KBM-7 (cell line): ENCODE data around the gene SLC39A8.
"Not testable (repeated sequence)": the region's sequence is repeated elsewhere in the genome, so short reads cannot be mapped to it uniquely, and the experiment has no call there.

Experiments used
- DNase-seq: peaks from one replicate; pipeline ENCODE4 v3.0.0-alpha.2; 2015
- in situ Hi-C: fragments of 300-500 bp; cut with MboI; formaldehyde crosslinking; loops from 2 replicates; pipeline ENCODE4 v1.14.3; 2020; ENCODE audit warnings: low sequenced_read_pairs, low pct_unique_long_range_greater_than_20kb, mixed read lengths

The SLC39A8 gene

DNA sequence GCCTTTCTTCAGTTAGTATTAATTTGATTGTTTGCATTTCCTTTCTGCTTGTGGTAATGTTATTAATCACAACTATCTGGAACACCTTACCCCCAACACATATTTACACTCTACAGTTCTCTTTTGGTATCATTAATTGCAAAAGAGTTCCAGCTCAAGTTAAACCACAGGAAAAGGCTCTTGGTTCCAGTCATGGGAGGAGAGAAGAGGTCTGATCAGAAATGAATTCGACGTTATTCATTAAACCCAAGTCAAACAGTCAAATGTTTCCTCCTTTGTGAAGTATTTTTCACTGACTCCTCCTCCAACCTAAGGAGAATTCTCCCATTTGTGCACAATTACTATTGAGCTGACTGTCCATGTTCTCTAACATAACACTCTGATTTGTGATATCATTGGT lies 91.4 kb downstream of the SLC39A8 start:
- DNase-seq: no peak
- in situ Hi-C loops: no loop called here

- in situ Hi-C loops: no loop called here
- DNase-seq: no peak
Observed at GRCh38 chr4:102252171-102252570, 93.1 kb downstream of the SLC39A8 start.

DNA sequence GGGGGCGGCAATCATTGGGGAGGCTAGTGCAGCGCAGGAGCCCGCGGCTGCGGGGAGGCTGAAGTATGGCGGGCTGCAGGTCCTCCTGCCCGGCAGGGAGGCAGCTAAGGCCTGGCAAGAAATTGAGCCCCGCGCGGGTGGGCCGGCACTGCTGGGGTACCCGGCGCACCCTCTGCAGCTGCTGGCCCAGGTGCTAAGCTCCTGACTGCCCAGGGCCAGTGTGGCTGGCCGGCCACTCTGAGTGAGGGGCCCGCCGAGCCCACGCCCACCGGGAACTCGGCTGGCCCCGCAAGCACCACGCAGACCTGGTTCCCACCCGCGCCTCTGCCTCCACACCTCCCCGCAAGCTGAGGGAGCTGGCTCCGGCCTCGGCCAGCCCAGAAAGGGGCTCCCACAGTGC lies 94.9 kb downstream of the SLC39A8 start:
- no peak for DNase-seq

DNA sequence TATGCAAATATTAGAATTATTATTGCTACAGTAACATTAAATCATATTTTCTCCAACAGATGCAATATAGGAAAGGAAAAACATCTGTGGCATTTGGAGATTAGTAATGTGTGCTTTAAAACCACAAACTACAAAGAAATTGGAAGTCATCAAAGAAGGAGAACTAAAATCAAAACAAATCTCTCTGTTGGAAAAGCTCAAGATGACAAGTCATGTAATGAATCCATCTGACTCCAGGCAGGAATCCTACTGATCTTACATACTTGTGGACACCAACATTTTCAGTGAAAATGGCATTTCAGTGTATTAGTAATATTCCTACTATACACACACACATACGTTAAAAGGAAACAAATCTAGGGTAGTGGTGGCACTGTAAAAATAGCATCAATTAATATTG lies 98.2 kb downstream of the SLC39A8 start:
- in situ Hi-C loops: no loop called here
- DNase-seq: no peak

More for the DNA sequence above, 94.9 kb downstream of the SLC39A8 start:
- in situ Hi-C loops: no loop called here

- no peak for DNase-seq
- in situ Hi-C loops: no loop called here
Observed at GRCh38 chr4:102246416-102246815, 98.9 kb downstream of the SLC39A8 start.

DNA sequence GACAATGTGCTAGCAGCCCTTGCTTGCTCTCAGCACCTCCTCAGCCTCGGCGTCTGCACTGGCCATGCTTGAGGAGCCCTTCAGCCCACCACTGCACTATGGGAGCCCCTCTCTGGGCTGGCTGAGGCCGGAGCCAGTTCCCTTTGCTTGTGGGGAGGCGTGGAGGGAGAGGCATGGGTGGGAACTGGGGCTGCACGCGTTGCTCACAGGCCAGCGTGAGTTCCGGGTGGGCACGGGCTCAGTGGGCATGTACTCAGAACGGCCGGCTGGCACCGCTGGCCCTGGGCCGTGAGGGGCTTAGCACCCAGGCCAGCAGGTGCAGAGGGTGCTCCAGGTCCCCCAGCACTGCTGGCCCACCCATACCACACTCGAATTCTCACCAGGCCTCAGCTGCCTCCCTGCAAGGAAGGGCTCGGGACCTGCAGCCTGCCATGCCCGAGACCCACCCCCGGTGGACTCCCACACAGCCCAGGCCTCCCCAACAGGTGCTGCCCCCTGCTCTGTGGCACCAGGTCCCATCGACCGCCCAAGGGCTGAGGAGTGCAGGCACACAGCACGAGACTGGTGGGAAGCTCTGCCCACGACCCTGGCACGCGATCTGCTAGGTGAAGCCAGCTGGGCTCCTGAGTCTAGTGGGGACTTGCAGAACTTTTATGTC lies 100.3 kb downstream of the SLC39A8 start:
- no peak for DNase-seq
- in situ Hi-C loops: no loop called here

- in situ Hi-C loops, DNase-seq: not testable (repeated sequence)
Observed at GRCh38 chr4:102243296-102243695, 102.0 kb downstream of the SLC39A8 start.

GRCh38 chr4:102234243-102234838 lies 110.9 kb downstream of the SLC39A8 start:
- no peak for DNase-seq
- in situ Hi-C loops: no loop called here

- DNase-seq: no peak
- in situ Hi-C loops: no loop called here
Observed at GRCh38 chr4:102230194-102230593, 115.1 kb downstream of the SLC39A8 start.

GRCh38 chr4:102227388-102227787 lies 117.9 kb downstream of the SLC39A8 start:
- in situ Hi-C loops: no loop called here
- DNase-seq: no peak

GRCh38 chr4:102223461-102223860 lies 121.8 kb downstream of the SLC39A8 start:
- in situ Hi-C loops: no loop called here
- no peak for DNase-seq

DNA sequence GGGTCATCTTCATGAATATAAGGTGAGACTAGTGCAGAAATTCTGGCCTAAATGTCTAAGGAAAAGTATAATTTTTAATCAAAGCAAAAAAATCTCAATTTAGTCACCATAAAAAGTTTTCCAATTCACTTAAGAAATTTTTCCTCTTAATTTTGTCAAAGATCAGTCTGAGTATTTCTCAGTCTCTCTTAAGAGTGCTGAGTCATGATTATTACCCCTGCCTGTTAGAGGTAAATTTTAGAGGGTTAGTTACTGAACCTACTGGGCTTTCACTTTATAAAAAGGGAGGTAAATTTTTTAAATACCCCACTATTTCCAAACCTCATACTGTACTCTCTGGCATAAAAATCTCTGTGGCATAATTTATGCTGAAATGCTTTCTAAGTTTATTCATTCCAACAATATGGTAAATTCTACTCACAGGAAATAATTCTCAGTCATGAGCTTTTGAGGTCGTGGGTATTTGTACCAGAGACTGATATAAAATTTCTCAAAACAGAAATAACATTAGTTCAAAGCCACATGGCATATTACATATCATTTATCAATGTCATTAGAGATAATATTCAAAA lies 122.4 kb downstream of the SLC39A8 start:
- in situ Hi-C loops: no loop called here

DNA sequence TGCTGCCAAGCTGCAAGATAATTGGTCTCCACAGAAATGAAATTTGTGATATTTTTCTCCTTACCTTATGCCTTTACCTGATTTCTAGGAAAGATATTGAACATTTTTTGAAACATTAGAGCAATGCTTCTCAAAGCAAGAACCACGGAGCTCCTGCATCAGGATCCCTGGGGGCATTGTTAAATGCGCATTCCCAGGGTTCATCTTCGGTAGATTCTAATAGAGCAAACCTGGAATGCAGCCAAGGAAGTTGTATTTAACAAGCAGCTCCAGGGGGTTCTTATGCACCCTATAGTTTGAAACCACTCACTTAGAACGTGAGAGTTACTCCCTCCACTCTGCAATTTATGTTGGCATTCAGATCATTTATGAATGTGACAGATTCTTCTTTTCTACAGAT lies 126.2 kb downstream of the SLC39A8 start:
- in situ Hi-C loops: no loop called here
- DNase-seq: no peak

More for the DNA sequence above, 122.4 kb downstream of the SLC39A8 start:
- DNase-seq: no peak

- in situ Hi-C loops: no loop called here
- DNase-seq: no peak
Observed at GRCh38 chr4:102218656-102219055, 126.6 kb downstream of the SLC39A8 start.

- in situ Hi-C loops: no loop called here
- no peak for DNase-seq
Observed at GRCh38 chr4:102217775-102218355, 127.4 kb downstream of the SLC39A8 start.

DNA sequence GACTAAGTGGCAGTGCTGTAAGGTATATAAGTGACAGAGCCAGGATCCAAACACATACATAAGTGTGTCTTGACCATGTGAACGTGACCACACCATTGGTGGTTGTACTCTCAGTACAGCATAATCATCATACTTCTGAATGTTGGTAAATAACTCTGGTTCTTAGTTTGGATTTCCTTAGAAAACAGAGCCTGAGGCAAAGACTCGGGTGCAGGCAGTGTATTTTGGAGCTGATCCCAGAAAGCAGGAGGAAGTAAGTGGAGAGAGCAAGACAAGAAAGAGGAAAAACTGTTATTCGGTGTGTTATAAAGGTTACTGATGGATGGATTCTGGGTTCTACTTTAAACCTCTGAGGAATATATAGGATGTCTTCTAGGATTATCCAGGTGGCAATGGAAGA lies 127.9 kb downstream of the SLC39A8 start:
- in situ Hi-C loops: no loop called here
- DNase-seq: no peak

- no peak for DNase-seq
- in situ Hi-C loops: no loop called here
Observed at GRCh38 chr4:102216666-102217065, 128.6 kb downstream of the SLC39A8 start.

DNA sequence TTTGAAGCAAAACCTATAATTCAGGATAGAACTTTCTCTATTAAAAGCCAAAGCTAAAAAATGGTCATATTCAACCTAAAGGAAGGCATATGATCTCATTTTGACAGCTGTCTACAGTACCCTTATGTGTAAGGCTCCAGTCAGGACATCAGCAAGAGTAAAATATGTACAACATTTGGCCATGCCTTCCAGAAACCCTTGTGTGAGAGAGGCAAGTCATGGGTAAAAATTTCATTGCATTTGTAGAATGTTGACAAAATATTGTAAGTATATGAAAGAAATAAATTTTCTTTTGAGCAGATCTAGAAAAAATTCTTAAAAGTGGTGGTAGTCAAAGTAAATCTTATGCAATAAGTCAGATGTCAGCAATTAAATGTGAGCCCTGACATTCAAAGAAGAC lies 132.3 kb downstream of the SLC39A8 start:
- in situ Hi-C loops: no loop called here
- no peak for DNase-seq
